Choroid plexus epithelial cell (primary cell): ENCODE measurements around the gene BCDIN3D.

Experiments
- DNase-seq: peaks from one replicate; pipeline ENCODE4 v3.0.0-alpha.2; 2010; ENCODE audit warnings: low read depth
- H3K4me3 ChIP-seq: 2 replicates; pipeline ENCODE4 v1.5.1; 2011; ENCODE audit warnings: low read depth, mild to moderate bottlenecking, control low read depth, low read length, moderate library complexity
- TF ChIP-seq, protein P1 (sequence below): conservative IDR thresholded peaks from 2 replicates; pipeline ENCODE4 v1.5.1; 2011; ENCODE audit warnings: low read depth, mild to moderate bottlenecking, control low read depth, inconsistent platforms, low read length, moderate library complexity

The BCDIN3D gene

DNA sequence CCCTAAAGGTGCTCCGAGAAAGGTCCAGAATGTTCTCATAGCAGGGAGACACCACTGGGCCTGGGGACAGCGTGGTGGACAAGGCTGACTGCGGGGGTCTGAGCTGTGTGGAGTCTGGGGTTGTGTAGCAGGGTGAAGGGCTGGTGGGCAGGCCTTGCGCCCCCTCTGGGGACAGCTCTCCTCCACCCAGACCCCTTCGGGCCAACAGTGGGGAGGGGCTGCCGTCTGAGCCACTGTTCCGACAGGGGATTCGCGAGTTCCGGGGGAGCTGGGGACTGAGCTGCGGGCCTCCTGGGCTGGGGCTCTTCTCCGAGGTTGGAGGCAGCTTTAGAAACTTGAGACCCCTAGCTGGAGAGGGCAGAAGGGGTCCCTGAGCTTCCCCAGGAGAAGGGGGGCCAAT is 46.8 kb downstream of the BCDIN3D start:
- DNase-seq: no peak
- TF ChIP-seq, protein P1, sequence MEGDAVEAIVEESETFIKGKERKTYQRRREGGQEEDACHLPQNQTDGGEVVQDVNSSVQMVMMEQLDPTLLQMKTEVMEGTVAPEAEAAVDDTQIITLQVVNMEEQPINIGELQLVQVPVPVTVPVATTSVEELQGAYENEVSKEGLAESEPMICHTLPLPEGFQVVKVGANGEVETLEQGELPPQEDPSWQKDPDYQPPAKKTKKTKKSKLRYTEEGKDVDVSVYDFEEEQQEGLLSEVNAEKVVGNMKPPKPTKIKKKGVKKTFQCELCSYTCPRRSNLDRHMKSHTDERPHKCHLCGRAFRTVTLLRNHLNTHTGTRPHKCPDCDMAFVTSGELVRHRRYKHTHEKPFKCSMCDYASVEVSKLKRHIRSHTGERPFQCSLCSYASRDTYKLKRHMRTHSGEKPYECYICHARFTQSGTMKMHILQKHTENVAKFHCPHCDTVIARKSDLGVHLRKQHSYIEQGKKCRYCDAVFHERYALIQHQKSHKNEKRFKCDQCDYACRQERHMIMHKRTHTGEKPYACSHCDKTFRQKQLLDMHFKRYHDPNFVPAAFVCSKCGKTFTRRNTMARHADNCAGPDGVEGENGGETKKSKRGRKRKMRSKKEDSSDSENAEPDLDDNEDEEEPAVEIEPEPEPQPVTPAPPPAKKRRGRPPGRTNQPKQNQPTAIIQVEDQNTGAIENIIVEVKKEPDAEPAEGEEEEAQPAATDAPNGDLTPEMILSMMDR: no peak
- H3K4me3 ChIP-seq: no peak overlapping the region

DNA sequence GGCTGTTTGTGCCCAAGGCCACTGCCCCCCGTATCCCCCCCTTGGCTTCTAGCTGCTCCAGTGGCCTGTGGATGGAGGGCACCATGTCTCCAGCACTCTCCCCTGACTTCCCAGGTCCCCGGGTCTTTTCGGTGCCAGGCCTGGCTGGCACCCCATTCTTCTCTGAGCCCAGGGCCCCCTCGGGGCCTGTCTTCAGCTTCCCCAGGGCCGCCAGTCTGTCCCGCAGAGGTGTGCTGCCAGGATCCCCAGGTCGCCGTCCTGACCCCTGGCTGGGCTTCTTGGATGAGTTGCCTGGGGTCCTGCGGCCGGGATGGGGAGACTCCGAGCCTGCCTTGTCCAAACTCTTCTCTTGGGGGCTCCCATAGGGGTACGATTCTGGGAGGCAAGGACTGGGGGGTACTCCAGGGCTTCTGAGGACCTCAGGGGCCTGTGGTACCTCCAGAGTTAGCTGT is 47.2 kb downstream of the BCDIN3D start:
- TF ChIP-seq, protein P1: no peak
- DNase-seq: no peak

DNA sequence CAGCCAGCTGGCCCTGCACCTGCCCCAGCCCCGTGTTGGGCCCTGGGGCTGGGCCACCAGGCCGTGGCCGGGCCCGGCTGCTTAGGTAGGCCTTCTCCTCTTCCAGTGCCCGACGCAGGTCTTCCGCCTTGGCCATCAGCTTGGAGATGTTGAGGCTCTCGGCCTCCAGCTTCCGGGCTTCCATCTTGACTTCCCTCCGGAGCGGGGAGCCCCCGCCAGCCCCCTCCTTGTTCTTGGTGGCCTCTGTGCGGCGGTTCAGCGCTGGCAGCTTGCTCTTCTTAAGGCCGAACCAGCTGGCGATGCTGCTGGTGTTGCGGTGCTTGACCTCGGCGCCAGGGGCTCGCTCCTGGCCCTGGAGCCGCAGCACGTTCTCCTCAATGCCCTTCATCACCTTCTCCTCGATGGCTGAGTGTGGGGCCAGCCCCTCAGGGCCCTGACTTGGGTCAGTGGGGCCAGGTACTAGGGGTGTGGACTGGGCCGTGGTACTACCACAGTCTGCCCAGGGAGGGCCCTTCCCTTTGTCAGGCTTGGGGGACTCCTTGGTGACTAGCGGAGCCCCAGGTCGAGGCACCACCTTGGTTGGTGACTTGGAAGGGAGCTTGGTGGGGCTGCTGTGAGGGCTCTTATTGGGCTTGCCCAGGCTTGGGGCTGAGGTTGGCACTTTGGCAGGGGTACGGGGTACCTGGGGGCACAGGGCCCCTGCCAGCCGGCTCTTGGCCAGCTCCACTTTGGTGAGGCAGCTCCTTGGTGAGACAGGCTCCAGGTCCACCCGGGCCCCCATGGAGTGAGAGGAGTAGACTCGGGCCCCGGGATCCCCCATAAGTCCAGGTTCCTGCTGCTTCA is 47.9 kb downstream of the BCDIN3D start:
- no peak for DNase-seq
- TF ChIP-seq, protein P1: no peak
- no peak overlapping the region for H3K4me3 ChIP-seq

More for the DNA sequence above, 47.2 kb downstream of the BCDIN3D start:
- no peak overlapping the region for H3K4me3 ChIP-seq

DNA sequence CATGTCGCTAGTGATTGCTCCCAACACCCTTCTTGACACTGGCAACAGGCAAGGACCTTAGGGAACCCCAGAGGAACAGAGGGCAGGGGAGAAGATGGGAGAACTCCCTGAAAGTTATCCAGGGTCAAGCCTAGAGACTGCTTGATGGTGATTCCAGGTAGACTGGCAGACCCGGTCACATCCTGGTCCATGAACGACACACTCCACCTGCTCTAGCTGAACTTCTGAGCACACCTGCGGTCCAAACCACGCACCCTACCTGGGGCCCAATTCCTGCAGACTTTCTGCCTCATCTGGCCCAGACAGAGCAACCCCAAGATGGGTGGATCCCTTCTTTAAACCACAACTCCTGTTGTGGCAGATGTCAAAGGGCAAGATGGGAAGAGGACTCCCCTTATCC is 48.9 kb downstream of the BCDIN3D start:
- H3K4me3 ChIP-seq: no peak overlapping the region
- TF ChIP-seq, protein P1: no peak
- DNase-seq: no peak

DNA sequence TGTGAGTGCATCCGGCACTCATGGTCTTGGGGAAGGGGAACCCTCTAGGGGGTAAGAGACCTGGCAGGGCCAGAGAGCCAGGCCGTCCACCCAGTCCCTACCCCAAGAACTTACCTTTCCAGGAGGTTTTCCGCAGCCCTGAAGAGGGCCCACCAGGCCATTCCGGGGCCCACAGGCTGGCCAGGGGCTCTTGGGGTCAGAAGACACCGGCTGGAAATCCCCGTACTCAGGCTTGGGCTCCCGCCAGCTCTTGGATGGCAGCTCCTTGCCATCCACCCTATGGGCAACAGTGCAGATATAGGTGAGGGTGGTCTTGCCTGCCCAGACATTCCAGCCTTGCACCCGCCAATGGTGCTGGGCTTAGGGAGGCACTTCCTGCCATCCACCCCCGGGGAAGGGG is 49.3 kb downstream of the BCDIN3D start:
- H3K4me3 ChIP-seq: no peak overlapping the region
- DNase-seq: no peak
- TF ChIP-seq, protein P1: no peak

DNA sequence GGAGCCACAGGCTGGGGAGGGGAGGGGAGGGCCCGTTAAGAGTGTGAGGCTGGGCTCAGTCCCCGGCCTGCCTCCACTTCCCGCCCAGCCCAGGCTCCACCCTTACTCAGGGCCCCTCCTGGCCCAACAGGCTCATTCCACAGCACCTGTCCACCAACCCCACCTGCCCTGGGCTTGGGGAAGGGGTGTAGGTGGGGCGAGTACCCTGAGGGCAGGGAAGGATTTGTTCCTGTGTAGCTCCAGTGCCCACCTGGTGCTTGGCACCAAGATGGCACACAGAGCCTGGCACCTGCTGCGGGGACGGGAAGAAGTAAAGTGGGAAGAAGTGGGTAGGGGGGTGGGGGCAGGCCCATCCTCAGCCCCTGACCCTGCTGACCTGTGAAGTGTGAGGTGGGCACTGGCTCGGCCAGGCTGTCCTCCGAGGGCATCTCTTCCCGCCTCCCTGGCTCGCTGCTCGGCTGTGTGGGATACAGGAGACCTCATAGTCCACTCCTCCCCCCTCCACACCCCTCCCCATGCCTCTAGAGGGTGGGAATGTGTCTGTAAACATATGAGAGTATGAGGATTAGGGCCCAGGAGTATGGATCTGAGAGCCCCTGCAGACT is 49.8 kb downstream of the BCDIN3D start:
- no peak overlapping the region for H3K4me3 ChIP-seq
- DNase-seq: no peak
- TF ChIP-seq, protein P1: no peak
